HepG2 (cell line): ENCODE data around the gene ZNF428. TPM values are rescaled to one million over a fixed set of nuclear protein-coding genes. Genes with fewer than 3 reads are reported as not detected.

Experiments used
- ATF6 ChIP-seq: sonication (generic); formaldehyde crosslinking; conservative IDR thresholded peaks from 2 replicates; pipeline ENCODE4 v1.4.0; 2020; ENCODE audit warnings: missing genetic modification reagents
- ATF7-NPFF ChIP-seq: sonication (generic); formaldehyde crosslinking; IDR thresholded peaks from 2 replicates; pipeline ENCODE4 v1.8.1; 2023; ENCODE audit warnings: mild to moderate bottlenecking, low read depth, missing genetic modification reagents, moderate library complexity
- DBP ChIP-seq: sonication (generic); formaldehyde crosslinking; IDR thresholded peaks from 2 replicates; pipeline ENCODE4 v1.4.0; 2020; ENCODE audit warnings: missing genetic modification reagents; ENCODE audit errors: not compliant biosample characterization
- HDAC6 ChIP-seq: fragments of 200-600 bp; sonication (generic); IDR thresholded peaks from 2 replicates; pipeline ENCODE4 v1.7.0; 2017; ENCODE audit warnings: mild to moderate bottlenecking, antibody characterized with exemption, low read length, low read depth
- HOXA5 ChIP-seq: sonication (generic); formaldehyde crosslinking; IDR thresholded peaks from 2 replicates; pipeline ENCODE4 v1.4.0; 2020; ENCODE audit warnings: missing genetic modification reagents
- JUND ChIP-seq: sonication (generic); formaldehyde crosslinking; IDR thresholded peaks from 2 replicates; pipeline ENCODE4 v1.8.0; 2022; ENCODE audit warnings: mild to moderate bottlenecking, missing genetic modification reagents
- MEF2D ChIP-seq: sonication (generic); formaldehyde crosslinking; IDR thresholded peaks from 2 replicates; pipeline ENCODE4 v1.5.1; 2020; ENCODE audit warnings: mild to moderate bottlenecking, missing genetic modification reagents
- NR1H2 ChIP-seq: sonication (generic); formaldehyde crosslinking; IDR thresholded peaks from 2 replicates; pipeline ENCODE4 v1.8.1; 2022; ENCODE audit warnings: low read depth, missing genetic modification reagents, borderline replicate concordance
- NRL ChIP-seq: sonication (generic); formaldehyde crosslinking; IDR thresholded peaks from 2 replicates; pipeline ENCODE4 v1.5.0; 2020; ENCODE audit warnings: missing genetic modification reagents, mild to moderate bottlenecking, moderate library complexity, borderline replicate concordance
- RAD51 ChIP-seq: fragments of 450-650 bp; IDR thresholded peaks from 2 replicates; pipeline ENCODE4 v1.6.1; 2016; ENCODE audit warnings: borderline replicate concordance
- RXRB ChIP-seq: IDR thresholded peaks from 2 replicates; pipeline ENCODE4 v1.6.1; 2016; ENCODE audit warnings: borderline replicate concordance, missing genetic modification reagents, missing compliant biosample characterization
- THAP11 ChIP-seq: IDR thresholded peaks from 2 replicates; pipeline ENCODE4 v1.6.1; 2016; ENCODE audit warnings: missing biosample characterization, missing genetic modification reagents
- U2AF2 ChIP-seq: fragments of 200-400 bp; formaldehyde crosslinking; IDR thresholded peaks from 2 replicates; pipeline ENCODE4 v1.6.1; 2017; ENCODE audit warnings: low read depth, mild to moderate bottlenecking, low read length
- ZBTB43 ChIP-seq: sonication (generic); formaldehyde crosslinking; conservative IDR thresholded peaks from 2 replicates; pipeline ENCODE4 v1.4.0; 2020; ENCODE audit warnings: missing genetic modification reagents
- ZNF235 ChIP-seq: sonication (generic); formaldehyde crosslinking; IDR thresholded peaks from 2 replicates; pipeline ENCODE4 v1.8.1; 2023; ENCODE audit warnings: mild to moderate bottlenecking, missing genetic modification reagents, borderline replicate concordance
- ZNF263 ChIP-seq: sonication (generic); formaldehyde crosslinking; IDR thresholded peaks from 2 replicates; pipeline ENCODE4 v1.4.0; 2020; ENCODE audit warnings: missing genetic modification reagents
- ZNF562 ChIP-seq: sonication (generic); formaldehyde crosslinking; IDR thresholded peaks from 2 replicates; pipeline ENCODE4 v1.8.0; 2022; ENCODE audit warnings: missing genetic modification reagents, borderline replicate concordance
- ZNF576 ChIP-seq: sonication (generic); formaldehyde crosslinking; IDR thresholded peaks from 2 replicates; pipeline ENCODE4 v1.4.0; 2020; ENCODE audit warnings: mild to moderate bottlenecking, missing genetic modification reagents
- ZNF609 ChIP-seq: sonication (generic); formaldehyde crosslinking; IDR thresholded peaks from 2 replicates; pipeline ENCODE4 v1.4.0; 2020; ENCODE audit warnings: mild to moderate bottlenecking, missing genetic modification reagents, borderline replicate concordance
- polyA plus RNA-seq, 8 experiments: library from polyadenylated mRNA; depleted of rRNA in 3 of 8; stranded (reverse) in 7 of 8; unstranded in 1 of 8; fragments of >200 nt; fragmentation: Illumina TruSeq in 4 of 8; extraction: Trizol in 4 of 8; gene quantifications; 2 replicates each; pipeline versions ENCODE4 v1.2.1 to v1.2.3, GENCODE V29; 2011 to 2016; ENCODE audit warnings: low read depth in 4 of 8, missing spikeins in 1 of 8, mixed read lengths in 1 of 8; ENCODE audit not compliant: insufficient read depth in 1 of 8
- total RNA-seq, 5 experiments: library from RNA; depleted of rRNA; stranded (reverse); fragments of >200 nt; fragmentation: Illumina TruSeq; extraction: Trizol; gene quantifications; 2 replicates each; pipeline ENCODE4 v1.2.3, GENCODE V29; 2016; ENCODE audit warnings: low read depth in 1 of 5

ZNF428 gene
- total and polyA plus RNA-seq, 2 of the 13 experiments (the other 11 are each of a cell fraction or from before 2014, with no cell fraction given) = 10.4 to 26.9 TPM

- TF ChIP-seq HDAC6 (no peak), ZNF562 (no peak), ATF7-NPFF (CRISPR knock-in tag) (no peak), RXRB (CRISPR knock-in tag) (no peak), ZNF576 (CRISPR knock-in tag) (no peak), DBP (CRISPR knock-in tag) (no peak), RAD51 (no peak), ZNF263 (CRISPR knock-in tag) (no peak), ATF6 (no peak), ZNF235 (CRISPR knock-in tag) (no peak), U2AF2 (no peak), HOXA5 (CRISPR knock-in tag) (peak; percentile 54; the same call in 1 of the 2 replicates), NRL (CRISPR knock-in tag) (no peak), MEF2D (CRISPR knock-in tag) (no peak), THAP11 (peak; percentile 86), ZBTB43 (no peak), ZNF609 (CRISPR knock-in tag) (no peak), NR1H2 (CRISPR knock-in tag) (no peak), JUND (CRISPR knock-in tag) (no peak)
These were observed 44.1 kb downstream of the ZNF428 start, which contains the start of the genes PINLYP and XRCC1 (continued) for GRCh38 chr19:43575156-43575950.
